ENCODE data around the gene SLC5A11.
"Not testable (repeated sequence)": the region's sequence is repeated elsewhere in the genome, so short reads cannot be mapped to it uniquely, and the experiment has no call there.

Gene SLC5A11

DNA sequence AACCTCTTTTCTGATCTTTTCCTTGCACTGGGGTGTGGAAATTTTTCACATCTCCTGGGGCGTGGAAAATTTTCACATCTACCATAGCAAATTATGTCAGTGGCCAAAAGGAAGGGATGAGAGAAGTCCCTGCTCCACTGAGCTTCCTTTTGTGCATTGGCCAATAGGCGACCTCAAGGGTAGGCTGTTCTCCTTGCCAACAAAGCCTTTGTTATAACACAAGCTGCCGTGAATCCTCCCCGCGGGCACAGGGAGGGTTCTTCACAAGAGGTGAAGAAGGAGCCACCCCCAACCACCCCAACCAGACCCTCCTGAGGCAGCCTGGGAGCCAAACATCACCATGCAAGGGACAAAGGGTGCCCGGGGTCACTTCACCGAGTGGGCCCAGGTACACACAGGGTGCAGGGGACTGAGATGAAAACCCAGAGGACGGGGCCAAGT is 6.5 kb downstream of the SLC5A11 start:
- TF ChIP-seq, protein P1, sequence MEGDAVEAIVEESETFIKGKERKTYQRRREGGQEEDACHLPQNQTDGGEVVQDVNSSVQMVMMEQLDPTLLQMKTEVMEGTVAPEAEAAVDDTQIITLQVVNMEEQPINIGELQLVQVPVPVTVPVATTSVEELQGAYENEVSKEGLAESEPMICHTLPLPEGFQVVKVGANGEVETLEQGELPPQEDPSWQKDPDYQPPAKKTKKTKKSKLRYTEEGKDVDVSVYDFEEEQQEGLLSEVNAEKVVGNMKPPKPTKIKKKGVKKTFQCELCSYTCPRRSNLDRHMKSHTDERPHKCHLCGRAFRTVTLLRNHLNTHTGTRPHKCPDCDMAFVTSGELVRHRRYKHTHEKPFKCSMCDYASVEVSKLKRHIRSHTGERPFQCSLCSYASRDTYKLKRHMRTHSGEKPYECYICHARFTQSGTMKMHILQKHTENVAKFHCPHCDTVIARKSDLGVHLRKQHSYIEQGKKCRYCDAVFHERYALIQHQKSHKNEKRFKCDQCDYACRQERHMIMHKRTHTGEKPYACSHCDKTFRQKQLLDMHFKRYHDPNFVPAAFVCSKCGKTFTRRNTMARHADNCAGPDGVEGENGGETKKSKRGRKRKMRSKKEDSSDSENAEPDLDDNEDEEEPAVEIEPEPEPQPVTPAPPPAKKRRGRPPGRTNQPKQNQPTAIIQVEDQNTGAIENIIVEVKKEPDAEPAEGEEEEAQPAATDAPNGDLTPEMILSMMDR (IDR thresholded peaks at IDR 0.05; ENCODE audit: insufficient read depth, low read depth, low read length, missing control alignments) = no peak
- DNase-seq (ENCODE audit: low read depth) = peak; percentile 17
- H3K4me3 ChIP-seq (ENCODE audit: low read length) = no peak overlapping the region

DNA sequence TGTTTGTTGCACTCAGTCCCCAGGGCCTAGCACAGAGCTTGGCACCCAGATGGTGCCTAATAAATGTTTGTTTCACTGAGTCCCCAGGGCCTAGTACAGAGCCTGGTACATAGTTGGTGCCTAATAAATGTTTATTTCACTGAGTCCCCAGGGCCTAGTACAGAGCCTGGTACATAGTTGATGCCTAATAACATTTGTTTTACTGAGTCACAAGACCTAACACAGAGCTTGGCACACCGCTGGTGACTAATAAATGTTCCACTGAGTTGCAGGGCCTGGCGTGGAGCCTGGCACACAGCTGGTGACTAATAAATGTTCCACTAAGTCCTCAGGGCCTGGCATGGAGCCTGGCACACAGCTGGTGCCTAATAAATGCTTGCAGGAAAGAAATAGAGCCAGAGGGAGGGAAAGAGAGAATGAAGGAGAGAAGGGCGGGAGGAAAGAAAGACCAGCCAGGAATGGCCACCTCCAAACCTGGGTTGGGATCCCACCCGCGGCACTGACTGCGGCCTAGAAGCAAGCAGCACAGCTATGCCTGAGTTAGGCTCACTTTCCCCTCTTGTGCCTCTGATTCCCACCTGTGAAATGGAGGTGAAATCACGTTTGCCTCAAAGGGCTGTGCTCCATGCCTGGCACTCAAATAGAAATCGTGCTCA is 7.5 kb downstream of the SLC5A11 start:
- TF ChIP-seq, protein P1 (IDR thresholded peaks at IDR 0.05; ENCODE audit: insufficient read depth, low read depth, low read length, missing control alignments) = no peak
- no peak overlapping the region for H3K4me3 ChIP-seq (ENCODE audit: low read length)
- peak; percentile 52 for DNase-seq (ENCODE audit: low read depth)

- no peak overlapping the region for H3K4me3 ChIP-seq (ENCODE audit: low read length)
- TF ChIP-seq, protein P1 (IDR thresholded peaks at IDR 0.05; ENCODE audit: insufficient read depth, low read depth, low read length, missing control alignments) = no peak
- DNase-seq (ENCODE audit: low read depth) = peak; percentile 83
Observed at GRCh38 chr16:24853830-24854229, 8.1 kb downstream of the SLC5A11 start.

- no peak overlapping the region for H3K4me3 ChIP-seq (ENCODE audit: low read length)
- DNase-seq (ENCODE audit: low read depth) = no peak
- TF ChIP-seq, protein P1 (IDR thresholded peaks at IDR 0.05; ENCODE audit: insufficient read depth, low read depth, low read length, missing control alignments) = no peak
Observed at GRCh38 chr16:24854607-24855171, 8.9 kb downstream of the SLC5A11 start.

- no peak for DNase-seq (ENCODE audit: low read depth)
- H3K4me3 ChIP-seq (ENCODE audit: low read length) = no peak overlapping the region
- TF ChIP-seq, protein P1 (IDR thresholded peaks at IDR 0.05; ENCODE audit: insufficient read depth, low read depth, low read length, missing control alignments) = no peak
Observed at GRCh38 chr16:24855678-24856077, 9.9 kb downstream of the SLC5A11 start.

GRCh38 chr16:24856871-24857270 is 11.1 kb downstream of the SLC5A11 start:
- H3K4me3 ChIP-seq (ENCODE audit: low read length); DNase-seq (ENCODE audit: low read depth): not testable (repeated sequence)

DNA sequence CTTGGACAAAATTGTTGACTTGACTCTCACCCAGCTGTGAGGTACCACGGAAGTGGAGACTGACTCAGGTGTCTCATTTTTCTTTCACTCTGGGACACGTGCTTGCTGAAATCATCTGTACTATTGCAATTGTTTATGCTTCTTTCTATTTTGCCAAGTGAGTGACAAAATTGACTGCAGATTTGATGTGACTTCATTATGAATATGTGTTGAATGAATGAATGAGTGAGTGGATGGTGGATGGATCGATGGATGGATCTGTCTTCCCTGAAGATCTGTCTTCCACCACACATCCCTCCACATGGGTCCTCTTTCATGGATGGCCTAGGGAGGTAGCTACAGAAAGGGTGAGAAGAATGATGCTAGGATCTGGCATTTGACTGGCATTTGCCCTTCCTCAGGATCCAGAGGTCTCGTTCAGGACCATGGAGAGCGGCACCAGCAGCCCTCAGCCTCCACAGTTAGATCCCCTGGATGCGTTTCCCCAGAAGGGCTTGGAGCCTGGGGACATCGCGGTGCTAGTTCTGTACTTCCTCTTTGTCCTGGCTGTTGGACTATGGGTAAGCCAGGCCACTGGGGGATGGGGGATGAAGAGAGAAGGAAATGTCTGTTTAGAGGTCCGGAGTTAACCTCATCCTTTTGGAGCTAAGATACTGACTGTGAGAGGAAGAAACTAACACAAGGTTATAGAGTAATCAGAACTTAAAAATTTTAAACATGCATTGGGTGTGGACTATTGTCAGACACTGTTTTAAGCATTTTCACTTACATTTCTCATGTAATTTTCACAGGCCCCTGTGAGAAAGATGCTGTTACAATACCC is 12.7 kb downstream of the SLC5A11 start:
- no peak overlapping the region for H3K4me3 ChIP-seq (ENCODE audit: low read length)
- TF ChIP-seq, protein P1 (IDR thresholded peaks at IDR 0.05; ENCODE audit: insufficient read depth, low read depth, low read length, missing control alignments) = no peak
- DNase-seq (ENCODE audit: low read depth) = peak; percentile 64
